ENCODE results near the gene EDC3.

Gene EDC3

GRCh38 chr15:74613089-74613952 lies 82.5 kb downstream of the EDC3 start:
- H3K4me1 ChIP-seq (ENCODE audit: low read depth, poor library complexity, severe bottlenecking): peaks cover 22% of the 10 kb centered on the region
- no peak overlapping the region for H2AFZ ChIP-seq (ENCODE audit: low read depth)
- H3K27ac ChIP-seq: no peak overlapping the region
- no peaks in the 10 kb centered on the region for H3K27me3 ChIP-seq (ENCODE audit: insufficient read depth, low read depth)
- TF ChIP-seq CTCF (conservative IDR thresholded peaks at IDR 0.05; ENCODE audit: low read depth, low read length): no peak
- no peaks in the 10 kb centered on the region for H3K36me3 ChIP-seq (ENCODE audit: insufficient read depth)
- H4K20me1 ChIP-seq (ENCODE audit: insufficient read depth): 0 out of 2 replicates have a peak, but pooled peaks cover 6% of the 10 kb centered on the region
- H3K9ac ChIP-seq: no peak overlapping the region
- H3K4me3 ChIP-seq (IDR thresholded peaks at IDR 0.05; ENCODE audit: insufficient read depth, low read depth, low read length): no peak overlapping the region
- H3K4me2 ChIP-seq: no peak overlapping the region; the same call in 1 of the 2 replicates
- peaks cover 26% of the 10 kb centered on the region for H3K79me2 ChIP-seq (ENCODE audit: insufficient read depth, low read depth)

GRCh38 chr15:74612677-74613076 lies 83.1 kb downstream of the EDC3 start:
- no peak overlapping the region for H3K27ac ChIP-seq
- peaks cover 16% of the 10 kb centered on the region for H3K4me1 ChIP-seq (ENCODE audit: low read depth, poor library complexity, severe bottlenecking)
- H2AFZ ChIP-seq (ENCODE audit: low read depth): no peak overlapping the region
- peaks cover 20% of the 10 kb centered on the region for H3K79me2 ChIP-seq (ENCODE audit: insufficient read depth, low read depth)
- H3K4me2 ChIP-seq: no peak overlapping the region
- no peaks in the 10 kb centered on the region for H3K27me3 ChIP-seq (ENCODE audit: insufficient read depth, low read depth)
- no peak for TF ChIP-seq CTCF (conservative IDR thresholded peaks at IDR 0.05; ENCODE audit: low read depth, low read length)
- H3K4me3 ChIP-seq (IDR thresholded peaks at IDR 0.05; ENCODE audit: insufficient read depth, low read depth, low read length): no peak overlapping the region
- no peaks in the 10 kb centered on the region for H3K36me3 ChIP-seq (ENCODE audit: insufficient read depth)
- H4K20me1 ChIP-seq (ENCODE audit: insufficient read depth): 0 out of 2 replicates have a peak, but pooled peaks cover 6% of the 10 kb centered on the region
- no peak overlapping the region for H3K9ac ChIP-seq

- TF ChIP-seq CTCF (conservative IDR thresholded peaks at IDR 0.05; ENCODE audit: low read depth, low read length): no peak
- peaks cover 7% of the 10 kb centered on the region for H3K4me1 ChIP-seq (ENCODE audit: low read depth, poor library complexity, severe bottlenecking)
Measured at GRCh38 chr15:74611834-74612233, 84.0 kb downstream of the EDC3 start.

GRCh38 chr15:74611341-74611740 lies 84.5 kb downstream of the EDC3 start:
- peaks cover 6% of the 10 kb centered on the region for H3K79me2 ChIP-seq (ENCODE audit: insufficient read depth, low read depth)
- H4K20me1 ChIP-seq (ENCODE audit: insufficient read depth): no peaks in the 10 kb centered on the region
- no peak overlapping the region for H3K4me2 ChIP-seq
- peaks cover 6% of the 10 kb centered on the region for H3K4me1 ChIP-seq (ENCODE audit: low read depth, poor library complexity, severe bottlenecking)
- H3K36me3 ChIP-seq (ENCODE audit: insufficient read depth): no peaks in the 10 kb centered on the region
- H3K9ac ChIP-seq: no peak overlapping the region
- H3K4me3 ChIP-seq (IDR thresholded peaks at IDR 0.05; ENCODE audit: insufficient read depth, low read depth, low read length): no peak overlapping the region
- H3K27me3 ChIP-seq (ENCODE audit: insufficient read depth, low read depth): no peaks in the 10 kb centered on the region
- no peak overlapping the region for H3K27ac ChIP-seq
- no peak overlapping the region for H2AFZ ChIP-seq (ENCODE audit: low read depth)
- TF ChIP-seq CTCF (conservative IDR thresholded peaks at IDR 0.05; ENCODE audit: low read depth, low read length): no peak

More at GRCh38 chr15:74611834-74612233, 84.0 kb downstream of the EDC3 start:
- Histone ChIP-seq H3K4me3 (IDR thresholded peaks at IDR 0.05; ENCODE audit: insufficient read depth, low read depth, low read length) (no peak overlapping the region), H2AFZ (ENCODE audit: low read depth) (no peak overlapping the region), H3K9ac (no peak overlapping the region), H3K27me3 (ENCODE audit: insufficient read depth, low read depth) (no peaks in the 10 kb centered on the region), H3K27ac (no peak overlapping the region), H3K36me3 (ENCODE audit: insufficient read depth) (no peaks in the 10 kb centered on the region), H3K4me2 (no peak overlapping the region), H4K20me1 (ENCODE audit: insufficient read depth) (0 out of 2 replicates have a peak, but pooled peaks cover 3% of the 10 kb centered on the region), H3K79me2 (ENCODE audit: insufficient read depth, low read depth) (peaks cover 11% of the 10 kb centered on the region)

Data from KMS-11 (cell line).